ENCODE data around the gene MRPL3.
"Not testable (repeated sequence)": the region's sequence is repeated elsewhere in the genome, so short reads cannot be mapped to it uniquely, and the experiment has no call there.

The MRPL3 gene

GRCh38 chr3:131518680-131519079, 15.9 kb upstream of the MRPL3 start:
- DNase-seq (ENCODE audit: low read depth): no peak
- TF ChIP-seq, protein P1, sequence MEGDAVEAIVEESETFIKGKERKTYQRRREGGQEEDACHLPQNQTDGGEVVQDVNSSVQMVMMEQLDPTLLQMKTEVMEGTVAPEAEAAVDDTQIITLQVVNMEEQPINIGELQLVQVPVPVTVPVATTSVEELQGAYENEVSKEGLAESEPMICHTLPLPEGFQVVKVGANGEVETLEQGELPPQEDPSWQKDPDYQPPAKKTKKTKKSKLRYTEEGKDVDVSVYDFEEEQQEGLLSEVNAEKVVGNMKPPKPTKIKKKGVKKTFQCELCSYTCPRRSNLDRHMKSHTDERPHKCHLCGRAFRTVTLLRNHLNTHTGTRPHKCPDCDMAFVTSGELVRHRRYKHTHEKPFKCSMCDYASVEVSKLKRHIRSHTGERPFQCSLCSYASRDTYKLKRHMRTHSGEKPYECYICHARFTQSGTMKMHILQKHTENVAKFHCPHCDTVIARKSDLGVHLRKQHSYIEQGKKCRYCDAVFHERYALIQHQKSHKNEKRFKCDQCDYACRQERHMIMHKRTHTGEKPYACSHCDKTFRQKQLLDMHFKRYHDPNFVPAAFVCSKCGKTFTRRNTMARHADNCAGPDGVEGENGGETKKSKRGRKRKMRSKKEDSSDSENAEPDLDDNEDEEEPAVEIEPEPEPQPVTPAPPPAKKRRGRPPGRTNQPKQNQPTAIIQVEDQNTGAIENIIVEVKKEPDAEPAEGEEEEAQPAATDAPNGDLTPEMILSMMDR (IDR thresholded peaks at IDR 0.05; ENCODE audit: low read depth, low read length, missing control alignments): no peak
- no peak overlapping the region for H3K4me3 ChIP-seq (ENCODE audit: low read depth, low read length)
- in situ Hi-C loops (cut with HindIII; ENCODE audit: low sequenced_read_pairs): no loop called here

- H3K4me3 ChIP-seq (ENCODE audit: low read depth, low read length): no peak overlapping the region
- in situ Hi-C loops (cut with HindIII; ENCODE audit: low sequenced_read_pairs): no loop called here
- no peak for DNase-seq (ENCODE audit: low read depth)
- TF ChIP-seq, protein P1 (IDR thresholded peaks at IDR 0.05; ENCODE audit: low read depth, low read length, missing control alignments): no peak
These were observed 2.6 kb upstream of the MRPL3 start for GRCh38 chr3:131505421-131505820.

GRCh38 chr3:131503320-131503635, 507 bp upstream of the MRPL3 start:
- TF ChIP-seq, protein P1 (IDR thresholded peaks at IDR 0.05; ENCODE audit: low read depth, low read length, missing control alignments): no peak
- no peak for DNase-seq (ENCODE audit: low read depth)
- in situ Hi-C loops (cut with HindIII; ENCODE audit: low sequenced_read_pairs): no loop called here
- H3K4me3 ChIP-seq (ENCODE audit: low read depth, low read length): peak overlapping the region; percentile 88

DNA sequence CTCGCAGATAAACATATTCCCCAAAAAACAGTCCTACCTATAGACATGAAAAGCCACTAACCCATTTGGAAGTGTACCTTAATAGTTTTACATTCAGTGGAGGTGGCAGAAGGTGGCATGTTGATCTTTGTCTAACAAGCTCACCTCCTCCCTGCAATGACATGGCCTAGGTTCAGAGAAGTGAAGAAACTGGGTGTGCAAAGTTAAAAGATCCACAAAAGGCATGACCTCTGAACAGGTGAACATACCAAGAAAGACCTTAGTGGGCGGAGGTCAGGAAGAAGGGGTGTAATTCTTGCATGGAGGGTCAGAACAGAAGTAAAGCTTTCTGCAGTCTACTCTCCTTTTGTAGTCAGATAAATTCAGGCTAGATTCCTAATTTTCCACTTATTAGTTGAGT, 822 bp downstream of the MRPL3 start:
- in situ Hi-C loops (cut with HindIII; ENCODE audit: low sequenced_read_pairs): no loop called here
- peak overlapping the region; percentile 88 for H3K4me3 ChIP-seq (ENCODE audit: low read depth, low read length)
- DNase-seq (ENCODE audit: low read depth): no peak
- TF ChIP-seq, protein P1 (IDR thresholded peaks at IDR 0.05; ENCODE audit: low read depth, low read length, missing control alignments): no peak

DNA sequence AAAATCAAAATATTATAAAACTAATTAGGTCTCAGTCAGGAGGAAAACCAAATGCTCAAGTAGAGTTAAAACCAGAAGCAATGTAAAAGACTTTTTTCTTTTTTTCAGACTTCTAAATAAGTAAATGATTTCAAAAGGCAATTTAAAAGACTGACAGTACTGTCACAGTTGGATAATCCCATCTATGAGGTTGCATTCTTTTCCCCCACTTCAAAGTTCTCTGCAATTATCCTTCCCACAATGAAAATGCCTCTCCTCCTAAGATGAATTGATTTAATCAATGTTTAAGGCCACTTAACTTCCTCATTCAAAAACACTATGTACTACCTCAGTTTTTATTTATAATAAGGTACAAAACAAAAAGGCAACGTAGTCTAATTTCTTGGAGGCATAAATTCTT, 8.1 kb downstream of the MRPL3 start:
- no peak overlapping the region for H3K4me3 ChIP-seq (ENCODE audit: low read depth, low read length)
- in situ Hi-C loops (cut with HindIII; ENCODE audit: low sequenced_read_pairs): no loop called here
- DNase-seq (ENCODE audit: low read depth): no peak
- TF ChIP-seq, protein P1 (IDR thresholded peaks at IDR 0.05; ENCODE audit: low read depth, low read length, missing control alignments): no peak

DNA sequence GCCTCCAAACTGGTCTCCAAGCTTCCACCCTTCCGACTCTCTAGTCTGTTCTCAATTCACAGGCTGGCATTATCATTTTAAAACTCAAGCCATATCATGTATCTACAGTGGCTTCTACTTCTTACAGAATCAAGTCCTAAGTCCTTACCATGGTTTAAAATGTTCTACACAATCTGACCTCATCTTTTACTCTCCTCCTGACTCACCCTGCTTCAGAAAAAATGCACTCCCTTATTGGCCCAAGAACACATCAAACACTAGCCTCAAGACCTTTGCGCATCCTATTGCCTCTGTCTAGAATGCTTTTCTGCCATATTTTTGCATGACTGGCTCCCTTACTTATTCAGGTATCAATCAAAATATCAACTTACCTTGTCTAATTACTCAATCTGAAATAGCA, 11.0 kb downstream of the MRPL3 start:
- TF ChIP-seq, protein P1 (IDR thresholded peaks at IDR 0.05; ENCODE audit: low read depth, low read length, missing control alignments): no peak
- in situ Hi-C loops (cut with HindIII; ENCODE audit: low sequenced_read_pairs): no loop called here
- no peak for DNase-seq (ENCODE audit: low read depth)
- H3K4me3 ChIP-seq (ENCODE audit: low read depth, low read length): no peak overlapping the region

- no peak overlapping the region for H3K4me3 ChIP-seq (ENCODE audit: low read depth, low read length)
- TF ChIP-seq, protein P1 (IDR thresholded peaks at IDR 0.05; ENCODE audit: low read depth, low read length, missing control alignments): no peak
- no peak for DNase-seq (ENCODE audit: low read depth)
- in situ Hi-C loops (cut with HindIII; ENCODE audit: low sequenced_read_pairs): no loop called here
These were observed 11.7 kb downstream of the MRPL3 start for GRCh38 chr3:131491084-131491483.

GRCh38 chr3:131486545-131486944, 16.2 kb downstream of the MRPL3 start:
- DNase-seq (ENCODE audit: low read depth); in situ Hi-C loops (cut with HindIII; ENCODE audit: low sequenced_read_pairs); H3K4me3 ChIP-seq (ENCODE audit: low read depth, low read length): not testable (repeated sequence)
